GM18526 (cell line): Measurements from ENCODE around the gene TJP2.

Experiments used
- POLR2A ChIP-seq: IDR thresholded peaks from 3 replicates; pipeline ENCODE4 v1.6.1; 2011; ENCODE audit not compliant: insufficient read length; ENCODE audit errors: extremely low read depth

TJP2 gene

GRCh38 chr9:69313175-69313574 lies 139.1 kb downstream of the TJP2 start:
- no peak for TF ChIP-seq POLR2A

GRCh38 chr9:69314547-69314946 lies 140.5 kb downstream of the TJP2 start:
- TF ChIP-seq POLR2A = no peak

GRCh38 chr9:69317081-69317480 lies 143.0 kb downstream of the TJP2 start:
- TF ChIP-seq POLR2A = no peak

- TF ChIP-seq POLR2A = no peak
Measured at GRCh38 chr9:69317894-69318293, 143.8 kb downstream of the TJP2 start.

- TF ChIP-seq POLR2A = no peak
Measured at GRCh38 chr9:69319324-69320025, 145.4 kb downstream of the TJP2 start.

GRCh38 chr9:69322256-69322655 lies 148.2 kb downstream of the TJP2 start:
- TF ChIP-seq POLR2A = no peak

GRCh38 chr9:69323861-69324260 lies 149.8 kb downstream of the TJP2 start:
- TF ChIP-seq POLR2A = no peak
